GM13977 (cell line): ENCODE measurements around the gene ZNF184.

ENCODE experiments used
- DNase-seq: peaks from one replicate; pipeline ENCODE4 v3.0.0; 2012; ENCODE audit warnings: low spot score
- in situ Hi-C: fragments of 300-500 bp; cut with MboI; formaldehyde crosslinking; loops from one replicate; pipeline ENCODE4 v1.12.0; 2022; ENCODE audit warnings: low sequenced_read_pairs, low pct_unique_long_range_greater_than_20kb, mixed read lengths, inconsistent platforms; ENCODE audit not compliant: unreplicated experiment
- TF ChIP-seq, protein P1 (sequence below): IDR thresholded peaks from 2 replicates; pipeline ENCODE4 v1.5.1; 2012; ENCODE audit warnings: mild to moderate bottlenecking, control low read depth; ENCODE audit not compliant: insufficient read depth; ENCODE audit errors: extremely low read depth, missing control alignments

The ZNF184 gene

GRCh38 chr6:27472182-27472616 is 706 bp downstream of the ZNF184 start:
- TF ChIP-seq, protein P1, sequence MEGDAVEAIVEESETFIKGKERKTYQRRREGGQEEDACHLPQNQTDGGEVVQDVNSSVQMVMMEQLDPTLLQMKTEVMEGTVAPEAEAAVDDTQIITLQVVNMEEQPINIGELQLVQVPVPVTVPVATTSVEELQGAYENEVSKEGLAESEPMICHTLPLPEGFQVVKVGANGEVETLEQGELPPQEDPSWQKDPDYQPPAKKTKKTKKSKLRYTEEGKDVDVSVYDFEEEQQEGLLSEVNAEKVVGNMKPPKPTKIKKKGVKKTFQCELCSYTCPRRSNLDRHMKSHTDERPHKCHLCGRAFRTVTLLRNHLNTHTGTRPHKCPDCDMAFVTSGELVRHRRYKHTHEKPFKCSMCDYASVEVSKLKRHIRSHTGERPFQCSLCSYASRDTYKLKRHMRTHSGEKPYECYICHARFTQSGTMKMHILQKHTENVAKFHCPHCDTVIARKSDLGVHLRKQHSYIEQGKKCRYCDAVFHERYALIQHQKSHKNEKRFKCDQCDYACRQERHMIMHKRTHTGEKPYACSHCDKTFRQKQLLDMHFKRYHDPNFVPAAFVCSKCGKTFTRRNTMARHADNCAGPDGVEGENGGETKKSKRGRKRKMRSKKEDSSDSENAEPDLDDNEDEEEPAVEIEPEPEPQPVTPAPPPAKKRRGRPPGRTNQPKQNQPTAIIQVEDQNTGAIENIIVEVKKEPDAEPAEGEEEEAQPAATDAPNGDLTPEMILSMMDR = no peak
- in situ Hi-C loops = no loop called here
- DNase-seq = peak; percentile 55

DNA sequence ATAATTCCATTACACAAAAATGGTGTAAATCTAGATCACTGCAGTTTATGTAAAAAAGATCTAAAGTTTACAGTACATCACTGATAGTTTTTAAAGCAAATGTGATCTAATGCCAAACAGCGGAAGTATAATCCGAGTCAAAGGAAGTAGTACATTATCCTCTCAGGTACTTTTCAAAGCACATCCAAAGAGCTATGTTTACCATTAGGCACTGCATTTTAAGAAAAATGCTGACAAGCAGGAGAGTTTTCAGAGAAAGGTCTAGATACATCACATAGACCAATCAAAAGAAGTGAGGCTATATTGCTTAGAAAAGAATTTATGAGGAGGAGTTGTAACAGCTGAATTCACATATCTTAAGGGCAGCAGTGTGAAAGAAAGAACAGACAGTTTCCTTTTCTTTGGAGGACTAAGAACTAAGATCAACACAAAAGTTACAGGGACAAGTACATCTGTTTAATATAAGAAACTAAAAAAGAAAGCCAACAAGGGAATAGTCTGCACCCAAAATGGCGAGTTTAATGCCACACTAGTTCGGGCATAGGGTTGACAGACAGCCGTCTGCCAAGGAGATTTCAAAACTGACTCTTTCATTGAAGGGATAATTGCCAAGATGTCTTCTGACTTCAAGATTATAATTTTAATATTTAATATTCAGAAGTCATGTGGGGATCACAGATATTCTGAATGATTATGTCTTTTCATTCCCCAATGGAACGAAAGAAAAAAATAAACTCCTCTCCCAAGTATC is 1.4 kb downstream of the ZNF184 start:
- in situ Hi-C loops = no loop called here
- TF ChIP-seq, protein P1 = no peak
- no peak for DNase-seq

DNA sequence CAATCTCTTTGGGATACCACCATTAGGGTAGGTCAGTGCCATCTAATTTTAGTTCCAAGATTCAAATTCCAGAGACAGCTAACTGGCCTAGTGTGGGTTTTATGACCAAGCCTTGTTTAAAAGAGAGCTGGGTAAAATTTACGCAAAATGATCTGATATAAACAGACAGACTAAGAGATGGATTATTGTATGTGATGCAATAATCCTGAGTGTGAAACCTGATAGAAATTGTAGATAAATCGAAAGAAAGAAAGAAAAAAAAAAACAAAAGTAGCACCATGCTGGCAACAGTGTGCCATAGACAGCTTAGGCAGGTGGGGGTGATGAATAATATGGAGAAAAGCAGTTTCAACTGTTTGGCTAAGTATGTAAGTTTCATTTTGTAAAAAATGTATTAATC is 2.9 kb downstream of the ZNF184 start:
- TF ChIP-seq, protein P1 = no peak
- DNase-seq = no peak
- in situ Hi-C loops = no loop called here

GRCh38 chr6:27468334-27468733 is 4.6 kb downstream of the ZNF184 start:
- DNase-seq = no peak
- in situ Hi-C loops = no loop called here
- TF ChIP-seq, protein P1 = no peak

GRCh38 chr6:27452496-27452897 is 20.4 kb downstream of the ZNF184 start:
- TF ChIP-seq, protein P1 = no peak
- DNase-seq = no peak
- in situ Hi-C loops = no loop called here

DNA sequence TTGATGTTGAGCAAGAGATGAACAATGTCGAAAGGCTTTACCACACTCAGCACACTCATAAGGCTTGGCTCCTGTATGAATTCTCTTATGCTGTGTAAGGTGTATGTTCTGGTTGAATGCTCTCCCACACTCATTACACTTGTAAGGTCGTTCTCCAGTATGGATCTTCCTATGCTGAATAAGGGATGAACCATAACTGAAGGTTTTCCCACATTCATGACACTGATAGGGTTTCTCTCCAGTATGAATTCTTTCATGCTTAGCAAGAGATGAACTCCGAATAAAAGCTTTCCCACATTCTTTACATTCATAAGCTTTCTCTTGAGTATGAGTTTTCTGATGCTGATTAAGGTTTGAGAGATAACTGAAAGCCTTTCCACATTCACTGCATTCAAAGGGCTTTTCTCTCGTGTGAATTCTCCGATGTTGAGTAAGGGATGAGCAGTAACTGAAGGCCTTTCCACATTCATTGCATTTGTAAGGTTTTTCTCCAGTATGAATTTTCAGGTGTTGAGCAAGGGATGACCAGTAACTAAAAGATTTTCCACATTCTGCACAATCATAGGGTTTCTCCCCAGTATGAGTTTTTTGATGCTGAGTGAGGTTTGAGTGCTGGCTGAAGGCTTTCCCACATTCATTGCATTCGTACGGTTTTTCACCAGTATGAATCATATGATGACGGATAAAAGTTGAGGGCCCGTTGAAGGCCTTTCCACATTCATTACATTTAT is 21.1 kb downstream of the ZNF184 start:
- no peak for DNase-seq
- TF ChIP-seq, protein P1 = no peak
- in situ Hi-C loops = no loop called here
